ENCODE data around the gene KRT7. TPM values are rescaled to one million over a fixed set of nuclear protein-coding genes. Genes with fewer than 3 reads are reported as not detected.

Gene KRT7
- total and polyA plus RNA-seq, 2 donors (not counting 3 experiments of a cell fraction or from before 2014, with no cell fraction given): 120 to 293 TPM

GRCh38 chr12:52213564-52214420 is 19.3 kb upstream of the KRT7 start:
- Histone ChIP-seq H3K36me3 (ENCODE audit: control insufficient read depth in 2 of 2, extremely low read depth in 1 of 2, insufficient read depth in 2 of 2, low read length in 2 of 2) (no peaks in the 10 kb centered on the region), H3K9me3 (replicated peaks; ENCODE audit: control insufficient read depth, insufficient read depth, low read length) (no peaks in the 10 kb centered on the region), H3K9ac (replicated peaks; ENCODE audit: extremely low read depth, insufficient read depth, low read length) (no peak overlapping the region), H3K27me3 (ENCODE audit: control insufficient read depth in 2 of 2, insufficient read depth in 2 of 2, low read length in 2 of 2) (no peaks in the 10 kb centered on the region), H4K20me1 (replicated peaks; ENCODE audit: control insufficient read depth, extremely low read depth, insufficient read depth, low read length) (no peaks in the 10 kb centered on the region), H3K4me3 (replicated peaks in 1 of 3; ENCODE audit: insufficient read depth in 1 of 3, low read depth in 1 of 3, low read length in 3 of 3) (no peak overlapping the region), H2AFZ (ENCODE audit: low read depth, low read length) (no peak overlapping the region), H3K79me2 (ENCODE audit: control insufficient read depth, insufficient read depth, low read length) (no peaks in the 10 kb centered on the region), H3K4me2 (ENCODE audit: insufficient read depth, low read length) (no peak overlapping the region), H3K9me1 (replicated peaks; ENCODE audit: control insufficient read depth, extremely low read depth, insufficient read depth, low read length) (no peaks in the 10 kb centered on the region), H3K27ac (ENCODE audit: insufficient read depth, low read depth, low read length) (no peak overlapping the region), H3K4me1 (ENCODE audit: control insufficient read depth, extremely low read depth, insufficient read depth, low read length) (peaks cover 33% of the 10 kb centered on the region)
- FAIRE-seq (peak; percentile 92), DNase-seq (ENCODE audit: low read depth, low spot score) (peak; percentile 90)
- CTCF ChIA-PET: interaction anchor here (0.6 to 8.1 kb wide), 25 partner anchors 8 to 114 kb away, joined by 3 to 138 read pairs (median 6); partner anchors contain the start of gene KRT80
- no TSS peak for BruUV-seq (replicated peaks)
- intact Hi-C loops (cut with micrococcal nuclease): loop anchor here (1.0 to 10.0 kb wide), 7 partner anchors 21 to 661 kb away; partner anchors contain the start of gene KRT80
- TF ChIP-seq, protein P1, sequence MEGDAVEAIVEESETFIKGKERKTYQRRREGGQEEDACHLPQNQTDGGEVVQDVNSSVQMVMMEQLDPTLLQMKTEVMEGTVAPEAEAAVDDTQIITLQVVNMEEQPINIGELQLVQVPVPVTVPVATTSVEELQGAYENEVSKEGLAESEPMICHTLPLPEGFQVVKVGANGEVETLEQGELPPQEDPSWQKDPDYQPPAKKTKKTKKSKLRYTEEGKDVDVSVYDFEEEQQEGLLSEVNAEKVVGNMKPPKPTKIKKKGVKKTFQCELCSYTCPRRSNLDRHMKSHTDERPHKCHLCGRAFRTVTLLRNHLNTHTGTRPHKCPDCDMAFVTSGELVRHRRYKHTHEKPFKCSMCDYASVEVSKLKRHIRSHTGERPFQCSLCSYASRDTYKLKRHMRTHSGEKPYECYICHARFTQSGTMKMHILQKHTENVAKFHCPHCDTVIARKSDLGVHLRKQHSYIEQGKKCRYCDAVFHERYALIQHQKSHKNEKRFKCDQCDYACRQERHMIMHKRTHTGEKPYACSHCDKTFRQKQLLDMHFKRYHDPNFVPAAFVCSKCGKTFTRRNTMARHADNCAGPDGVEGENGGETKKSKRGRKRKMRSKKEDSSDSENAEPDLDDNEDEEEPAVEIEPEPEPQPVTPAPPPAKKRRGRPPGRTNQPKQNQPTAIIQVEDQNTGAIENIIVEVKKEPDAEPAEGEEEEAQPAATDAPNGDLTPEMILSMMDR (IDR thresholded peaks at IDR 0.05; ENCODE audit: extremely low read depth in 1 of 2, insufficient read depth in 1 of 2, low read depth in 1 of 2, low read length in 2 of 2): peak; percentile 100
- TF ChIP-seq GATA2 (IDR thresholded peaks at IDR 0.05; ENCODE audit: insufficient read depth, insufficient read length, low read depth, low read length) (no peak), MYC (IDR thresholded peaks at IDR 0.05; ENCODE audit: low read depth, low read length) (no peak), POLR2AphosphoS5 (IDR thresholded peaks at IDR 0.05; ENCODE audit: insufficient read depth, low read depth, low read length) (peak; percentile 46)
- dilution Hi-C loops (cut with MboI; ENCODE audit: extremely low pct_ligation_motif_present, low sequenced_read_pairs): no loop called here
- POLR2A ChIA-PET: interaction anchor here (1.2 kb wide), 1 partner anchor 14 kb away, joined by 3 read pairs; no protein-coding TSS in a partner anchor
